ENCODE measurements around the gene OR51A7. TPM values are rescaled to one million over a fixed set of nuclear protein-coding genes. Genes with fewer than 3 reads are reported as not detected.

Gene OR51A7
- total RNA-seq, 4 donors from 2014 or later: not detected

GRCh38 chr11:4881860-4882500 is 21.6 kb upstream of the OR51A7 start, which contains the start of gene OR51T1:
Gene OR51T1, plus strand, starts transcription at chr11:4881900. Its CDS starts 0 bp downstream, at chr11:4881900.
- 73 to 88% methylated on average over 8 of the region's 8 CpGs for WGBS, 2 donors
- intact Hi-C loops (cut with DNase I; ENCODE audit: low total_unique reads): no loop called here
- DNase-seq (ENCODE audit: low spot score in 2 of 2): no peak
- TF ChIP-seq POLR2A (IDR thresholded peaks at IDR 0.05): no peak
- TF ChIP-seq, protein P1, sequence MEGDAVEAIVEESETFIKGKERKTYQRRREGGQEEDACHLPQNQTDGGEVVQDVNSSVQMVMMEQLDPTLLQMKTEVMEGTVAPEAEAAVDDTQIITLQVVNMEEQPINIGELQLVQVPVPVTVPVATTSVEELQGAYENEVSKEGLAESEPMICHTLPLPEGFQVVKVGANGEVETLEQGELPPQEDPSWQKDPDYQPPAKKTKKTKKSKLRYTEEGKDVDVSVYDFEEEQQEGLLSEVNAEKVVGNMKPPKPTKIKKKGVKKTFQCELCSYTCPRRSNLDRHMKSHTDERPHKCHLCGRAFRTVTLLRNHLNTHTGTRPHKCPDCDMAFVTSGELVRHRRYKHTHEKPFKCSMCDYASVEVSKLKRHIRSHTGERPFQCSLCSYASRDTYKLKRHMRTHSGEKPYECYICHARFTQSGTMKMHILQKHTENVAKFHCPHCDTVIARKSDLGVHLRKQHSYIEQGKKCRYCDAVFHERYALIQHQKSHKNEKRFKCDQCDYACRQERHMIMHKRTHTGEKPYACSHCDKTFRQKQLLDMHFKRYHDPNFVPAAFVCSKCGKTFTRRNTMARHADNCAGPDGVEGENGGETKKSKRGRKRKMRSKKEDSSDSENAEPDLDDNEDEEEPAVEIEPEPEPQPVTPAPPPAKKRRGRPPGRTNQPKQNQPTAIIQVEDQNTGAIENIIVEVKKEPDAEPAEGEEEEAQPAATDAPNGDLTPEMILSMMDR (IDR thresholded peaks at IDR 0.05): no peak
- H3K4me3 ChIP-seq (ENCODE audit: low read depth, poor library complexity, severe bottlenecking): no peak within 1 kb of the TSS

DNA sequence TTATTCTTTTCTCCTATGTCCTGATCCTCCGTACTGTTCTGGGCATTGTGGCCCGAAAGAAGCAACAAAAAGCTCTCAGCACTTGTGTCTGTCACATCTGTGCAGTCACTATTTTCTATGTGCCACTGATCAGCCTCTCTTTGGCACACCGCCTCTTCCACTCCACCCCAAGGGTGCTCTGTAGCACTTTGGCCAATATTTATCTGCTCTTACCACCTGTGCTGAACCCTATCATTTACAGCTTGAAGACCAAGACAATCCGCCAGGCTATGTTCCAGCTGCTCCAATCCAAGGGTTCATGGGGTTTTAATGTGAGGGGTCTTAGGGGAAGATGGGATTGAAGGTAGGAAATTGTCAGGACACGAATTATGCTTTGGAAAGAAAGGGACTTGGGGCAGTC is 21.0 kb upstream of the OR51A7 start:
- no peak overlapping the region for H3K4me3 ChIP-seq (ENCODE audit: low read depth, poor library complexity, severe bottlenecking)
- no peak for DNase-seq (ENCODE audit: low spot score in 2 of 2)
- TF ChIP-seq, protein P1 (IDR thresholded peaks at IDR 0.05): no peak
- TF ChIP-seq POLR2A (IDR thresholded peaks at IDR 0.05): no peak
- intact Hi-C loops (cut with DNase I; ENCODE audit: low total_unique reads): no loop called here
- WGBS, 2 donors: 78 to 83% methylated on average over 5 of the region's 5 CpGs

DNA sequence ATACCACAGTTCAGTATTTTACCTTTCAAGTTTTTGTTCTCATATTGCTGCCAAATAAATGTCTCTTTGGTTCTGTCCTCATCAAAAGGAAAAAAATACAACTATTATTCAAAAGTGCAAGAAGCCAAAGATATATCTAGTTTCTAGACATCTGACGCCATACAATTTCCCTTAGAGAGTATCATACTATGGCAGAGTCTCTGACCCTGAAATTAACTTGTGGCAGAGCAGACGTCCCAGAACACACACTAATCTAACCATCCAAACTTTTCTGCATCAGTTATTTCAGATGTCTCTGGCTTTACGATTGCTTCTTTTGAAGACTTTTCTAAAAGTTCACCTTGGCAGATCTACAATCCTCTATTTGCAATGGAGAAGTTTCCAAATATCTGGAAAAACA is 19.2 kb upstream of the OR51A7 start:
- WGBS, 2 donors: 51 to 64% methylated on average over 3 of the region's 3 CpGs
- intact Hi-C loops (cut with DNase I; ENCODE audit: low total_unique reads): no loop called here

GRCh38 chr11:4886186-4886585 is 17.4 kb upstream of the OR51A7 start:
- no peak overlapping the region for H3K4me3 ChIP-seq (ENCODE audit: low read depth, poor library complexity, severe bottlenecking)
- whole genome bisulfite sequencing, 2 donors: 63 to 74% methylated on average over 3 of the region's 3 CpGs
- TF ChIP-seq POLR2A (IDR thresholded peaks at IDR 0.05): no peak
- TF ChIP-seq, protein P1 (IDR thresholded peaks at IDR 0.05): no peak
- intact Hi-C loops (cut with DNase I; ENCODE audit: low total_unique reads): no loop called here
- no peak for DNase-seq (ENCODE audit: low spot score in 2 of 2)

More for the DNA sequence above, 19.2 kb upstream of the OR51A7 start:
- no peak overlapping the region for H3K4me3 ChIP-seq (ENCODE audit: low read depth, poor library complexity, severe bottlenecking)
- DNase-seq (ENCODE audit: low spot score in 2 of 2): no peak
- no peak for TF ChIP-seq POLR2A (IDR thresholded peaks at IDR 0.05)

DNA sequence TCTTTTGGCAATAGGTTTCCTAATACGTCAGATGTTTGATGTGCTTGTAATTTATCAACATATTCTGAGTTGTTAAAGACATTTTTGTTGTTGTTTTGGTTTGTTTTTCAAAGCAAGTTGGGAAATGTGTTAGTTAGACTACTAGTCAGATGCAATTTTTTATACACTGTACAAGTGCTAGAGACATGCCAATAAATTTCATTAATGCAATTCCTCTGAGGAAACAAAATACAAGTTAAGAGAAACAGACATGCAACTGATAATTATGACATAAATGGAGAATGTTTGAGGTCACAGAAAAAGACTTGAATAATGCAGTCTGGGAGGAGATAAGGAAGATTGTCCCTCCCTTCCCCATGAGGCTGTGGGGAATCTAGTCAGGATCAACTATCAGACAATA is 16.0 kb upstream of the OR51A7 start:
- no peak for TF ChIP-seq POLR2A (IDR thresholded peaks at IDR 0.05)
- TF ChIP-seq, protein P1 (IDR thresholded peaks at IDR 0.05): no peak
- DNase-seq (ENCODE audit: low spot score in 2 of 2): no peak
- WGBS, 2 donors: 0 to 2% methylated on average over 1 of the region's 1 CpG
- intact Hi-C loops (cut with DNase I; ENCODE audit: low total_unique reads): no loop called here
- no peak overlapping the region for H3K4me3 ChIP-seq (ENCODE audit: low read depth, poor library complexity, severe bottlenecking)

GRCh38 chr11:4890279-4890678 is 13.3 kb upstream of the OR51A7 start:
- no peak for DNase-seq (ENCODE audit: low spot score in 2 of 2)
- WGBS, 2 donors: 79 to 89% methylated on average over 2 of the region's 2 CpGs
- H3K4me3 ChIP-seq (ENCODE audit: low read depth, poor library complexity, severe bottlenecking): no peak overlapping the region
- TF ChIP-seq POLR2A (IDR thresholded peaks at IDR 0.05): no peak
- TF ChIP-seq, protein P1 (IDR thresholded peaks at IDR 0.05): no peak
- intact Hi-C loops (cut with DNase I; ENCODE audit: low total_unique reads): no loop called here

All from lower leg skin (tissue), 4 donors.